ENCODE data around the gene TMEM163.

The TMEM163 gene

GRCh38 chr2:134421556-134422328 is 297.1 kb downstream of the TMEM163 start:
- no peak for DNase-seq

- DNase-seq: no peak
Observed at GRCh38 chr2:134420920-134421319, 297.9 kb downstream of the TMEM163 start.

- DNase-seq: no peak
Observed at GRCh38 chr2:134420259-134420658, 298.5 kb downstream of the TMEM163 start.

GRCh38 chr2:134417968-134418582 is 300.7 kb downstream of the TMEM163 start:
- no peak for DNase-seq

- no peak for DNase-seq
Observed at GRCh38 chr2:134416637-134417036, 302.2 kb downstream of the TMEM163 start.

- no peak for DNase-seq
Observed at GRCh38 chr2:134416018-134416417, 302.8 kb downstream of the TMEM163 start.

GRCh38 chr2:134413912-134414311 is 304.9 kb downstream of the TMEM163 start:
- DNase-seq: no peak

GRCh38 chr2:134413430-134413829 is 305.4 kb downstream of the TMEM163 start:
- no peak for DNase-seq

- DNase-seq: no peak
Observed at GRCh38 chr2:134412639-134412999, 306.2 kb downstream of the TMEM163 start.

GRCh38 chr2:134411828-134412638 is 306.8 kb downstream of the TMEM163 start:
- peak; percentile 45 to 59 for DNase-seq

- no peak for DNase-seq
Observed at GRCh38 chr2:134411279-134411827, 307.4 kb downstream of the TMEM163 start.

- DNase-seq: no peak
Observed at GRCh38 chr2:134410831-134411231, 308.0 kb downstream of the TMEM163 start.

GRCh38 chr2:134410006-134410405 is 308.8 kb downstream of the TMEM163 start:
- no peak for DNase-seq

GRCh38 chr2:134408791-134409190 is 310.0 kb downstream of the TMEM163 start:
- no peak for DNase-seq

GRCh38 chr2:134408386-134408785 is 310.4 kb downstream of the TMEM163 start:
- no peak for DNase-seq

- no peak for DNase-seq
Observed at GRCh38 chr2:134407154-134407890, 311.5 kb downstream of the TMEM163 start.

- no peak for DNase-seq
Observed at GRCh38 chr2:134406736-134407135, 312.1 kb downstream of the TMEM163 start.

GRCh38 chr2:134406311-134406710 is 312.5 kb downstream of the TMEM163 start:
- peak in 1 of 2 experiments; percentile 13 for DNase-seq
